Measurements from ENCODE around the gene CYP2B6.
"Not testable (repeated sequence)": the region's sequence is repeated elsewhere in the genome, so short reads cannot be mapped to it uniquely, and the experiment has no call there.

- TF ChIP-seq CTCF (IDR thresholded peaks at IDR 0.05; ENCODE audit: low read depth, low read length); EZH2phosphoT487 (IDR thresholded peaks at IDR 0.05; ENCODE audit: low read depth): not testable (repeated sequence)
These were observed 61.1 kb downstream of the CYP2B6 start for GRCh38 chr19:41052162-41052561.
